Mucosa of stomach (tissue), 1 donor: ENCODE results near the gene RNF207.

ENCODE experiments used
- H3K27me3 ChIP-seq: one replicate; pipeline ENCODE4 v1.7.0; 2013; ENCODE audit warnings: mild to moderate bottlenecking, low read length; ENCODE audit not compliant: control insufficient read depth, insufficient read depth
- H3K36me3 ChIP-seq: one replicate; pipeline ENCODE4 v1.7.0; 2013; ENCODE audit warnings: low read length; ENCODE audit not compliant: control insufficient read depth, insufficient read depth
- H3K4me1 ChIP-seq: one replicate; pipeline ENCODE4 v1.7.0; 2013; ENCODE audit warnings: mild to moderate bottlenecking, low read length; ENCODE audit not compliant: control insufficient read depth, insufficient read depth
- H3K4me3 ChIP-seq: one replicate; pipeline ENCODE4 v1.7.0; 2013; ENCODE audit warnings: low read length
- H3K9ac ChIP-seq: one replicate; pipeline ENCODE4 v1.7.0; 2013; ENCODE audit warnings: mild to moderate bottlenecking, low read length, moderate library complexity
- H3K9me3 ChIP-seq: one replicate; pipeline ENCODE4 v1.7.0; 2013; ENCODE audit warnings: mild to moderate bottlenecking, low read length, moderate library complexity; ENCODE audit not compliant: control insufficient read depth
- donor health status: Pancreatic carcinoma.

The RNF207 gene

GRCh38 chr1:6225651-6226050, 19.7 kb downstream of the RNF207 start:
- H3K4me3 ChIP-seq, result no peak overlapping the region
- H3K4me1 ChIP-seq, result no peaks in the 10 kb centered on the region
- H3K9ac ChIP-seq, result no peak overlapping the region
- H3K36me3 ChIP-seq, result peaks cover 11% of the 10 kb centered on the region
- no peaks in the 10 kb centered on the region for H3K9me3 ChIP-seq
- no peaks in the 10 kb centered on the region for H3K27me3 ChIP-seq

GRCh38 chr1:6233376-6233775, 27.5 kb downstream of the RNF207 start:
- Histone ChIP-seq H3K36me3 (peaks cover 3% of the 10 kb centered on the region), H3K4me3 (no peak overlapping the region), H3K4me1 (peaks cover 10% of the 10 kb centered on the region), H3K9me3 (no peaks in the 10 kb centered on the region), H3K27me3 (no peaks in the 10 kb centered on the region), H3K9ac (no peak overlapping the region)

GRCh38 chr1:6234502-6235295, 28.8 kb downstream of the RNF207 start:
- Histone ChIP-seq H3K36me3 (peaks cover 3% of the 10 kb centered on the region), H3K4me1 (peaks cover 10% of the 10 kb centered on the region), H3K4me3 (peak overlapping the region; percentile 73), H3K27me3 (peaks cover 11% of the 10 kb centered on the region), H3K9me3 (no peaks in the 10 kb centered on the region), H3K9ac (peak overlapping the region; percentile 40)

DNA sequence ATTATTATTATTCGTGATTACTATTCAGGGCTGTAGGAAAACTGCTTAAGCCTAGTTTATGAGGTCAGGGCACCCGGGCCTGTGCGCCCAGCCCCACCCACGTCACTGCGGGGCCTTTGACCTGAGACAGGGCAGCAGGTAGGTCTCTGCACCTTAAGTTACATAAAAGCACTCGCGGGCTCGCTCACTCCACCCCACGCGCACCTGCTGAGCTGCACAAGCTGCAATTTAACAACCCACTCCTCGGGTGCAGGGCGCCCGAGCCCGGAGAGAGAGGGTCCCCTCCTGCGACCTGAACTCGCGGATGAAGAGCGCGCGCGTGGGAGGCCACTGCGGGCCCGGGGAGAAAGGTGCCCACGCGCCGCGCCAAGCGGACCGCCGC, 29.4 kb downstream of the RNF207 start:
- Histone ChIP-seq H3K9ac (peak overlapping the region; percentile 40), H3K27me3 (peaks cover 15% of the 10 kb centered on the region), H3K4me1 (peaks cover 10% of the 10 kb centered on the region), H3K36me3 (peaks cover 3% of the 10 kb centered on the region), H3K4me3 (peak overlapping the region; percentile 73), H3K9me3 (no peaks in the 10 kb centered on the region)

DNA sequence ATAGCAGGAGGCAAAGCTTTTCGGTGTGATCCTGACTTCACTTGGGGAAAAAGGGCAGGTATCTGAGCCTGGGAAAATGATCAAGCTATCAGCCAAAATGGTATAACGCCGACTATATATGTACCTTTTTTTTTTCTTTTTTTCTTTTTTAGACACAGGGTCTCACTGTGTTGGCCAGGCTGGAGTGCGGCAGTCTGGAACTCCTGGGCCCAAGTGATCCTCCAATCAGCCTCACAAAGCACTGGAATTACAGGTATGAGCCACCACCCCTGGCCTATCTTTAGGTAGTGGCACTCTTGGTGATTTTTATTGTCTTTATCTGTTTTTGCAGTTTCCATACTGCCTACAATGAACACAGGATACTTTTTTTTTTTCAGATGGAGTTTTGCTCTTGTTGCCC, 31.2 kb downstream of the RNF207 start:
- Histone ChIP-seq H3K4me1 (peaks cover 10% of the 10 kb centered on the region), H3K4me3 (no peak overlapping the region), H3K36me3 (no peaks in the 10 kb centered on the region)

DNA sequence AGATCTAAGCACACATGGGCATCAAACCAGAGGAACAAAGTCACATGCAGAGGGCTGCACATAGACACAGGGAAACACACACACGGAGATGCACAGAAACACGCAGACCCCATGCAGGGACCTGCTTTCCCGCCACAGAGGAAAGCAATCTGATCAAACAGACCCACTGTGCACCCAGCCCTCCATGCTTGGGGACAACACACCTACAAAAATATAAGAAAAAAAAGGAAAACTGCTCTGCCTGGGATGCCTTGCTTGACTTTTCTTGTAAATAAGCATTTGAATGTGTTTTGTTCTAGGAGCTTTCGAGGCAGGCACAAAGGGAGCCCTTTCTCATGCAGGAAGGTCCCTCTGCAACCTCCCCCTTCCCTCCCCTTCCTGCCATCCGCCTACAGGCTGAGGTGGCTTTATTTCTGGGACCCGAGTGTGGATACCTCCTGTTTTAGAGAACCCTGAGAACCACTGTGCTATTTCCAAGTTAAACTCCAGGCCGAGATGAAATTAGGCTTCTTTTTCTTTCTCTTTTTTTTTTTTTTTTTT, 33.4 kb downstream of the RNF207 start:
- H3K27me3 ChIP-seq, result peaks cover 50% of the 10 kb centered on the region
- H3K4me1 ChIP-seq, result peaks cover 9% of the 10 kb centered on the region
- H3K9ac ChIP-seq, result no peak overlapping the region
- no peaks in the 10 kb centered on the region for H3K36me3 ChIP-seq
- no peak overlapping the region for H3K4me3 ChIP-seq
- H3K9me3 ChIP-seq, result no peaks in the 10 kb centered on the region

More for the DNA sequence above, 31.2 kb downstream of the RNF207 start:
- H3K9ac ChIP-seq, result no peak overlapping the region
- no peaks in the 10 kb centered on the region for H3K9me3 ChIP-seq
- H3K27me3 ChIP-seq, result peaks cover 32% of the 10 kb centered on the region

DNA sequence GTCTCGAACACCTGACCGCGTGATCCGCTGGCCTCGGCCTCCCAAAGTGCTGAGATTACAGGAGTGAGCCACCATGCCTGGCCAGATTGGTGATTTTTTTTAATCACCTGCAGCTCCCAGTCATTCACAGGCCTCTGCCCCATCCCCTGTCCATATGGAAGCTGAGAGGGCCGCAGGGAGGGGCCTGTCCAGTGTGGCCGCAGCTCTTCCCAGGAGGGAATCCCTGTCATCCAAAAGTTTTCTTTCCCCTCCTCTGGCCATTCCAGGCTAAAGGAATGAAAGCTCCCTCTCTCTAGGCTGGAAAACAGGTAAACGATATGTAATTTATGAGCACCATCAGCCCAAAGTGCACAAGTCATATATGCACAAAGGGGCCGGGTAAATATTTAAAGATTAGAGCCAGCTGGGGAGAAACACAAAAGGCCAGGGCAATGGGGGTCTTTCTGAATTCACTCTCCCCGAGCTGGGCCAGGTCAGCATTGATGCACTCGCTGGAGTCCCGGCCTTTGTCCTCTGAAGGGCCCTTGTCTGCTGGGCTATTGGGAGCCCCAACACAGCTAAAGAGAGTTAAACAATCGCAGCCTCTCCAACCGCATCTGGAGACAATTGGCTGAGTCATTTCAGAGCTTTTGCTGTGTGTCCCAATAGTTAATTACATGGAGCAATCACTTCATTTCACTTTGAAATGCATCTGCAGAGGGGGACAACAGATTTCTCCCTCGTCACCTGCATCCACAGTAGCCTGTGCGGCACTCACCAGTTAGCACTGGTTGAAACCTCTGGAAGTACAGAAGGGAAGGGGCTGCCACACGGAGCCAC, 34.2 kb downstream of the RNF207 start:
- Histone ChIP-seq H3K4me3 (no peak overlapping the region), H3K4me1 (peaks cover 2% of the 10 kb centered on the region), H3K27me3 (peaks cover 56% of the 10 kb centered on the region), H3K9ac (no peak overlapping the region), H3K9me3 (no peaks in the 10 kb centered on the region), H3K36me3 (no peaks in the 10 kb centered on the region)

- Histone ChIP-seq H3K27me3 (peaks cover 67% of the 10 kb centered on the region), H3K9me3 (no peaks in the 10 kb centered on the region), H3K4me3 (no peak overlapping the region), H3K4me1 (peaks cover 13% of the 10 kb centered on the region), H3K9ac (no peak overlapping the region), H3K36me3 (no peaks in the 10 kb centered on the region)
Observed at GRCh38 chr1:6241107-6241886, 35.4 kb downstream of the RNF207 start.

GRCh38 chr1:6241887-6242740, 36.2 kb downstream of the RNF207 start:
- Histone ChIP-seq H3K4me3 (no peak overlapping the region), H3K27me3 (peaks cover 74% of the 10 kb centered on the region), H3K4me1 (peaks cover 17% of the 10 kb centered on the region), H3K9ac (no peak overlapping the region), H3K9me3 (no peaks in the 10 kb centered on the region), H3K36me3 (no peaks in the 10 kb centered on the region)

DNA sequence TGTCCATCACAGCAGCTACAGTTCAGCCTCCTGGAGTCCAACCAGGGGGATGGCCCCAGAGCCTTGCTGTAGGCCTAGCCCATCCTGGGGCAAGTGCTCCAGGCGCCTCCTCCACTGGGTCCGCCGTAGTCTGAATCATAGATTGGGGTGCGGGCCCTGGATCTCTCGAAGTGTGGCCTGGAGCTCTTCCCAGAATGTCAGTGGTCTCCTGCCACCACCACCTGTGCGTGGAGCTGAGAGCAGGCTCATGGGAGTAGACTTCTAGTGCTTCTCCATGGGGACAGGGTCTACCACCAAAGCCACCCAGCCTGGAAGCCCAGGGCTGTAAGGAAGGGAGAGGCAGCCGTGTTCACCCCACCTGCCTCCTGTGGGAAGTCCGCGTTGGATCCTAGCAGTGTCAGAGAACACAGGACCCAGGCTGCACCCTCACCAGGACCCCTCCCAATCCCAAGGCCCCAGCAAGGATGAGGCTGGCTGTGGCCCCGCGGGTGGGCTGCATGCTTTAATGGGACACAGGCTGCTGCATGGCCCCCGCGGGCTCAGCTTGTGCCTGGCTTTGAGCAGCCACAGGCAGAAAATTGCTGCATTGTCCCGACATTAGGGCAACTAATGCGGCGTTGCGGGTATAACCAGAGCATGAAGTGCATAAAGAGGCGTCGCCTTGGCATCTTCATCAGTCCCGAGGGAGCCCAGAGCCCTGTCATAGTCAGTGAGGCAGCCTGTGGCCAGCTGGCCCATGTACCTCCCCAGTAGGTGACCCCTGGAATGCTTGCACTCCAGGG, 37.3 kb downstream of the RNF207 start:
- H3K9me3 ChIP-seq, result no peaks in the 10 kb centered on the region
- no peaks in the 10 kb centered on the region for H3K36me3 ChIP-seq
- H3K4me1 ChIP-seq, result peaks cover 17% of the 10 kb centered on the region
- H3K9ac ChIP-seq, result no peak overlapping the region
- H3K27me3 ChIP-seq, result peaks cover 81% of the 10 kb centered on the region
- H3K4me3 ChIP-seq, result no peak overlapping the region
